ENCODE data around the gene ITGA11. TPM values are rescaled to one million over a fixed set of nuclear protein-coding genes. Genes with fewer than 3 reads are reported as not detected.

Gene ITGA11
- total RNA-seq, 1 donor from 2014 or later, result 7.1 TPM

- no peaks in the 10 kb centered on the region for H3K36me3 ChIP-seq
- intact Hi-C loops (cut with DNase I), result loop anchor here (5.0 kb wide), 1 partner anchor 77 kb away; no protein-coding TSS in a partner anchor
- H3K27me3 ChIP-seq, result no peaks in the 10 kb centered on the region
- H3K27ac ChIP-seq, result no peak overlapping the region
- H3K4me1 ChIP-seq, result no peaks in the 10 kb centered on the region
- no peak overlapping the region for H3K4me3 ChIP-seq
- peak; percentile 36 for DNase-seq
- TF ChIP-seq, protein P1, sequence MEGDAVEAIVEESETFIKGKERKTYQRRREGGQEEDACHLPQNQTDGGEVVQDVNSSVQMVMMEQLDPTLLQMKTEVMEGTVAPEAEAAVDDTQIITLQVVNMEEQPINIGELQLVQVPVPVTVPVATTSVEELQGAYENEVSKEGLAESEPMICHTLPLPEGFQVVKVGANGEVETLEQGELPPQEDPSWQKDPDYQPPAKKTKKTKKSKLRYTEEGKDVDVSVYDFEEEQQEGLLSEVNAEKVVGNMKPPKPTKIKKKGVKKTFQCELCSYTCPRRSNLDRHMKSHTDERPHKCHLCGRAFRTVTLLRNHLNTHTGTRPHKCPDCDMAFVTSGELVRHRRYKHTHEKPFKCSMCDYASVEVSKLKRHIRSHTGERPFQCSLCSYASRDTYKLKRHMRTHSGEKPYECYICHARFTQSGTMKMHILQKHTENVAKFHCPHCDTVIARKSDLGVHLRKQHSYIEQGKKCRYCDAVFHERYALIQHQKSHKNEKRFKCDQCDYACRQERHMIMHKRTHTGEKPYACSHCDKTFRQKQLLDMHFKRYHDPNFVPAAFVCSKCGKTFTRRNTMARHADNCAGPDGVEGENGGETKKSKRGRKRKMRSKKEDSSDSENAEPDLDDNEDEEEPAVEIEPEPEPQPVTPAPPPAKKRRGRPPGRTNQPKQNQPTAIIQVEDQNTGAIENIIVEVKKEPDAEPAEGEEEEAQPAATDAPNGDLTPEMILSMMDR (IDR thresholded peaks at IDR 0.05), result no peak
- H3K9me3 ChIP-seq, result no peaks in the 10 kb centered on the region
- ATAC-seq, result no peak
These were observed 47.3 kb downstream of the ITGA11 start for GRCh38 chr15:68384451-68385239.

GRCh38 chr15:68383161-68384074 lies 48.5 kb downstream of the ITGA11 start:
- Histone ChIP-seq H3K9me3 (no peaks in the 10 kb centered on the region), H3K4me1 (no peaks in the 10 kb centered on the region), H3K27ac (no peak overlapping the region), H3K27me3 (no peaks in the 10 kb centered on the region), H3K36me3 (no peaks in the 10 kb centered on the region), H3K4me3 (no peak overlapping the region)
- TF ChIP-seq, protein P1 (IDR thresholded peaks at IDR 0.05), result peak; percentile 81
- intact Hi-C loops (cut with DNase I), result loop anchor here (5.0 kb wide), 1 partner anchor 76 kb away; no protein-coding TSS in a partner anchor
- DNase-seq (peak; percentile 13), ATAC-seq (peak; percentile 89)

GRCh38 chr15:68382286-68383007 lies 49.5 kb downstream of the ITGA11 start:
- H3K9me3 ChIP-seq, result no peaks in the 10 kb centered on the region
- no peaks in the 10 kb centered on the region for H3K27me3 ChIP-seq
- TF ChIP-seq, protein P1 (IDR thresholded peaks at IDR 0.05), result no peak
- ATAC-seq, result no peak
- intact Hi-C loops (cut with DNase I), result loop anchor here (5.0 kb wide), 1 partner anchor 75 kb away; no protein-coding TSS in a partner anchor
- no peaks in the 10 kb centered on the region for H3K4me1 ChIP-seq
- no peak overlapping the region for H3K4me3 ChIP-seq
- peak; percentile 36 for DNase-seq
- no peak overlapping the region for H3K27ac ChIP-seq
- H3K36me3 ChIP-seq, result no peaks in the 10 kb centered on the region

DNA sequence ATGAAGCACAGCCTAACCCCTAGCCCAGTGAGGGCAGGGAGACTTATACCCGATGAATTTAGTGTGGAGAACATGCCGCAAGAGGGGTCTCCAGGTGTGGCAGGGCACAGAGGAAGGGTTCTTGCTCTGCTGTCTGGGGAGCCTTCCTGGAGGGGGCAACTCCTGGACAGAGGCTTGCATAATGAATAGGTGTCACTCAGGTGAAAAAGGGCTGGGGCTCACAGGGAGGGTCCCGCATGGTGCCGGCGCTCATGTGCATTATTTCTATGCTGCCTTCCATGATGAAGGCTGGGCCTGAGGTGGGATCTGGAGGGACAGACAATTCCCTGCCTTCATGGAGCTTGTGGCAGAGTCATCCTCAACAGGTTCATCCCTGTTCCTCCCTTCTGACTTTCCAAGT lies 51.5 kb downstream of the ITGA11 start:
- Histone ChIP-seq H3K27me3 (no peaks in the 10 kb centered on the region), H3K4me1 (no peaks in the 10 kb centered on the region), H3K27ac (no peak overlapping the region), H3K4me3 (no peak overlapping the region), H3K9me3 (no peaks in the 10 kb centered on the region), H3K36me3 (no peaks in the 10 kb centered on the region)
- TF ChIP-seq, protein P1 (IDR thresholded peaks at IDR 0.05), result no peak
- ATAC-seq (no peak), DNase-seq (peak; percentile 32)
- intact Hi-C loops (cut with DNase I), result loop anchor here (5.0 kb wide), 1 partner anchor 73 kb away; no protein-coding TSS in a partner anchor

GRCh38 chr15:68379759-68380290 lies 52.1 kb downstream of the ITGA11 start:
- intact Hi-C loops (cut with DNase I), result loop anchor here (5.0 kb wide), 1 partner anchor 73 kb away; no protein-coding TSS in a partner anchor
- Histone ChIP-seq H3K9me3 (no peaks in the 10 kb centered on the region), H3K4me3 (no peak overlapping the region), H3K27me3 (no peaks in the 10 kb centered on the region), H3K4me1 (no peaks in the 10 kb centered on the region), H3K27ac (no peak overlapping the region), H3K36me3 (no peaks in the 10 kb centered on the region)
- DNase-seq (no peak), ATAC-seq (no peak)
- TF ChIP-seq, protein P1 (IDR thresholded peaks at IDR 0.05), result no peak
